OCI-LY3 (cell line): Measurements from ENCODE around the gene CAB39.

Source experiments
- H2AFZ ChIP-seq: fragments of 200-600, 300-600 bp; shearing (Covaris generic); 2 replicates; pipeline ENCODE4 v1.6.0; 2014; ENCODE audit warnings: antibody characterized with exemption, low read depth, low read length
- H3K27ac ChIP-seq: fragments of 200-600, 300-600 bp; sonication (generic); 2 replicates; pipeline ENCODE4 v1.5.1; 2014; ENCODE audit warnings: mild to moderate bottlenecking, low read length, moderate library complexity, mixed read lengths
- H3K27me3 ChIP-seq: fragments of 200-600, 300-600 bp; sonication (generic); 2 replicates; pipeline ENCODE4 v1.6.1; 2014; ENCODE audit warnings: low read depth, low read length, mixed read lengths
- H3K36me3 ChIP-seq: fragments of 200-600, 300-600 bp; sonication (generic); replicated peaks from 2 replicates; pipeline ENCODE3; 2014; ENCODE audit warnings: low read depth, low read length, mixed read lengths
- H3K4me1 ChIP-seq: fragments of 300-600, 200-600 bp; sonication (generic); 2 replicates; pipeline ENCODE4 v1.6.1; 2014; ENCODE audit warnings: low read length, mixed read lengths
- H3K4me2 ChIP-seq: fragments of 200-600, 300-600 bp; sonication (generic); 2 replicates; pipeline ENCODE4 v1.6.1; 2014; ENCODE audit warnings: low read length, mixed read lengths
- H3K4me3 ChIP-seq: fragments of 300-600, 200-600 bp; sonication (generic); 2 replicates; pipeline ENCODE4 v1.5.1; 2014; ENCODE audit warnings: antibody characterized with exemption, mild to moderate bottlenecking, low read length, moderate library complexity
- H3K79me2 ChIP-seq: fragments of 300-600, 200-600 bp; shearing (Covaris generic); 2 replicates; pipeline ENCODE4 v1.6.1; 2014; ENCODE audit warnings: mild to moderate bottlenecking, low read length, mixed read lengths
- H3K9ac ChIP-seq: fragments of 300-600, 200-600 bp; shearing (Covaris generic); 2 replicates; pipeline ENCODE4 v1.6.0; 2014; ENCODE audit warnings: mild to moderate bottlenecking, low read length, moderate library complexity
- H3K9me3 ChIP-seq: fragments of 200-600, 300-600 bp; shearing (Covaris generic); 2 replicates; pipeline ENCODE4 v1.6.1; 2014; ENCODE audit warnings: low read length, mixed read lengths; ENCODE audit not compliant: insufficient read depth
- H4K20me1 ChIP-seq: fragments of 200-600, 300-600 bp; sonication (generic); 2 replicates; pipeline ENCODE4 v1.6.1; 2016; ENCODE audit warnings: low read length, mixed read lengths; ENCODE audit not compliant: insufficient read depth
- CTCF ChIP-seq: fragments of 200-600, 300-600 bp; sonication (generic); IDR thresholded peaks from 2 replicates; pipeline ENCODE4 v1.5.1; 2014; ENCODE audit warnings: antibody characterized with exemption, low read length, low read depth
- EZH2phosphoT487 ChIP-seq: fragments of 200-600 bp; shearing (Covaris generic); IDR thresholded peaks from 2 replicates; pipeline ENCODE4 v1.6.1; 2018; ENCODE audit warnings: antibody characterized with exemption, mixed run types, low read depth

Gene CAB39

DNA sequence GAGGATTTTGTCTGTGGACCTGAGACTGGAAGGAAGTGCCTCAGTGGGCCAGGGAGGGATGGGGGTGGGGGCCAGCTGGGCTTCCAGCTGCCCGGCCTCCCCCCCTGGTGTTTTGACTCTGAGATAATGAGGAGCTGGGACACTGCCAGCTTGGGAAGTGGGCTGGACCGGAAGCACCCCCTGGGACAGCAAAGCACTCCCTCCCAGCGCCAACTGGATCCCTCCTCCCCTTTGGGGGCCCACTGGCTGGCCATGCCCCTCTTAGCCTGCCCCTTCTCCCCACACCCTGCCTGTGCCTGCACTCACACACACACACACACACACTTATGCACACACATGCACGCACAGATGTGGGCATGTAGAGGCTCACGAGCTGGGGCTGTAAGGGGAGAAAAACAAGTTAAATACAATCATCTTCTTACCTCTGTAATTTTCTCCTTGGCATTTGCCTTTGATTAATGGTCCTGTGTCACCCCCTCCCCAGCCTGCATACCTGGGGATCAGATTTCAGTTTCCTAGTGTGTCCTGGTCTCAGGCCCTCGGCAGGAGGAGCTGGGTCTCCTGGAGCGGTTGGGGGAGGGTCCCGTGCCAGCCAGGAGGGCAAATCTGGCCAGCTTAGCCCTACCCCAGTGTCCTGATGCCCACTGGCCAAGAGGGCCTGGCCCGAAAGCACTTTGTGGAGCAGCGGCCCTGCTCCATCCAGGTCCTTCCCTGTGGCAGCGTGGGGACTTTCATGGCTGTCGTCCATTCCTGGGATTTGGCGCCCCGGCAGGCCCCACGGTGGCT lies 155.7 kb downstream of the CAB39 start:
- Histone ChIP-seq H3K79me2 (peaks cover 93% of the 10 kb centered on the region), H3K4me1 (peaks cover 80% of the 10 kb centered on the region), H3K4me2 (peak overlapping the region; percentile 96), H4K20me1 (peaks cover 12% of the 10 kb centered on the region; the same call in 1 of the 2 replicates), H3K9ac (peak overlapping the region; percentile 100), H3K27me3 (no peaks in the 10 kb centered on the region), H3K4me3 (peak overlapping the region; percentile 100), H3K27ac (peak overlapping the region; percentile 99), H3K9me3 (no peaks in the 10 kb centered on the region), H3K36me3 (peaks cover 43% of the 10 kb centered on the region), H2AFZ (no peak overlapping the region)
- no peak for TF ChIP-seq CTCF
- no peak for TF ChIP-seq EZH2phosphoT487

DNA sequence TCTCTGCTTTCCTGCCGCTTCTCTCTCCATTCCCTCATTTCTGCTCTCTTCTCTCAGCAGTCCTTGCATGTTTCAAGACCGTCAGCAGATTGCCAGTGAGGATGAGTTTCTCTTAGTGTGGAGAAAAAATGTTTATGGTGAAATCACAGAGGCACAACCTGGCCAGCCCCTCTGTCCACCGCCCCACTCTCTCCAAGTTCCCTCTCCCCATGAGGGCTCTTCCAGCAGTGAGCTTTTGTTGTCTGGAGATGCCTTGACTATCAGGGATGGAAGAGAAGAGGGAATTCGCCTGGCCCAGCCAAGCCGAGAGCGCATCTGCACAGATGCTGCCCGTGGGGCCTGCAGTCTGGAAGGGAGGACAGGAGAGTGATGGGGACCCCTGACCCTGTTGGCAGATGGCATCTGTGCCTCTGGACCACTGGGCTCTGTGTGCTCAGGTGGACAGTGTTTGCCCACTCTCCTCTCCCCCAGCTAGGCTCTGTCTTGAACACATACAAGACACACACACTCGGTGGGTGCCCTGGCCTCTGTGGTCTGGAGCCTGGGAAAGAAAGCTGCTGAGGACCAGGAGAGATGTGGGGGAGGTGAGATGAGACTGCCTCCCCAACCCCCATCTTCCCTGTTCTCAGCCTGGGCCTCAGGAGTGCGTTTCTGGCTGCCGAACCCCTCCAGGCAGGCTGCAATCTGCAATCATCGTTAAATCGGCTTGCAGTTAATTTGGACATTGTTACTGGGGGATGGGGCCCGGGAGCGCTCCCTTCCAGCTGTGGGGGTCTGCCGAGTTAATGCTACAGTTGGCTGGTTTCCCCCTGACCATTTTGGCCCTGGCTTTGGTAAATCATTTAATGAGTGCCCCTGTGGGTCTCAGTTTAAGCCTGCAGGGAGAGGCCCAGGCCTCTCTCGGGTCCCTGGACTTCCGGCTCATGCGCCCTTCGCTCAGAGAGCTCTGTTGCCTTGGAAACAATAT lies 156.6 kb downstream of the CAB39 start:
- Histone ChIP-seq H3K27ac (peak overlapping the region; percentile 99), H3K9me3 (no peaks in the 10 kb centered on the region), H3K27me3 (no peaks in the 10 kb centered on the region), H3K4me1 (peaks cover 80% of the 10 kb centered on the region), H3K36me3 (peaks cover 44% of the 10 kb centered on the region), H2AFZ (no peak overlapping the region), H3K79me2 (peaks cover 91% of the 10 kb centered on the region), H3K4me2 (peak overlapping the region; percentile 96), H3K9ac (peak overlapping the region; percentile 100), H4K20me1 (peaks cover 12% of the 10 kb centered on the region; the same call in 1 of the 2 replicates), H3K4me3 (peak overlapping the region; percentile 100)
- no peak for TF ChIP-seq CTCF
- TF ChIP-seq EZH2phosphoT487 = no peak

- no peaks in the 10 kb centered on the region for H3K9me3 ChIP-seq
- H3K27ac ChIP-seq = peak overlapping the region; percentile 99
- H4K20me1 ChIP-seq = peaks cover 12% of the 10 kb centered on the region; the same call in 1 of the 2 replicates
- peaks cover 86% of the 10 kb centered on the region for H3K4me1 ChIP-seq
- peak overlapping the region; percentile 96 for H3K4me2 ChIP-seq
- no peak overlapping the region for H2AFZ ChIP-seq
- H3K4me3 ChIP-seq = peak overlapping the region; percentile 100
- peaks cover 91% of the 10 kb centered on the region for H3K79me2 ChIP-seq
- peaks cover 51% of the 10 kb centered on the region for H3K36me3 ChIP-seq
- TF ChIP-seq CTCF (no peak), EZH2phosphoT487 (no peak)
- peak overlapping the region; percentile 100 for H3K9ac ChIP-seq
- H3K27me3 ChIP-seq = no peaks in the 10 kb centered on the region
Measured at GRCh38 chr2:230869914-230870543, 157.4 kb downstream of the CAB39 start.
